Measurements from ENCODE around the gene SLC2A4RG. TPM values are rescaled to one million over a fixed set of nuclear protein-coding genes. Genes with fewer than 3 reads are reported as not detected.

SLC2A4RG gene
- total RNA-seq, 5 donors from 2014 or later (not counting 1 experiment from before 2014, with no cell fraction given): 110 to 173 (median 135) TPM

GRCh38 chr20:63700199-63701050 is 39.2 kb upstream of the SLC2A4RG start:
- WGBS (ENCODE audit: insufficient coverage): 95% methylated on average over 32 of the region's 43 CpGs
- ChIA-PET POLR2A (no interaction called here), CTCF (no interaction called here)
- Histone ChIP-seq H3K9me3 (no peaks in the 10 kb centered on the region), H3K4me3 (ENCODE audit: control insufficient read depth in 1 of 2, extremely low read depth in 1 of 2, low read length in 1 of 2) (no peak overlapping the region), H3K36me3 (ENCODE audit: control insufficient read depth in 2 of 2, extremely low read depth in 1 of 2, insufficient read depth in 1 of 2, low read length in 1 of 2) (peaks cover 20 to 23% of the 10 kb centered on the region in 2 donors), H3K4me1 (ENCODE audit: control insufficient read depth in 1 of 2, extremely low read depth in 1 of 2, insufficient read depth in 2 of 2, low read length in 2 of 2) (peaks cover 2 to 68% of the 10 kb centered on the region in 2 experiments), H3K27ac (ENCODE audit: low read length) (no peak overlapping the region), H3K27me3 (replicated peaks in 1 of 2; ENCODE audit: control insufficient read depth in 2 of 2, extremely low read depth in 1 of 2, insufficient read depth in 2 of 2, low read length in 1 of 2) (no peaks in the 10 kb centered on the region)
- H3K4me1 Mint-ChIP-seq: peaks cover 0 to 39% (median 13%) of the 10 kb centered on the region in 3 donors
- H3K27ac Mint-ChIP-seq: no peak overlapping the region
- ATAC-seq (replicated peaks in 1 of 4): no peak
- no peaks in the 10 kb centered on the region for H3K27me3 Mint-ChIP-seq
- no peak for DNase-seq
- H3K4me3 Mint-ChIP-seq: no peak overlapping the region
- no peaks in the 10 kb centered on the region for H3K9me3 Mint-ChIP-seq
- peaks cover 5% of the 10 kb centered on the region for H3K36me3 Mint-ChIP-seq

- ATAC-seq (replicated peaks in 1 of 4) (no peak), DNase-seq (no peak)
- 60% methylated on average over 1 of the region's 5 CpGs for WGBS (ENCODE audit: insufficient coverage)
- Histone ChIP-seq H3K4me1 (ENCODE audit: control insufficient read depth in 1 of 2, extremely low read depth in 1 of 2, insufficient read depth in 2 of 2, low read length in 2 of 2) (peaks cover 2 to 68% of the 10 kb centered on the region in 2 experiments), H3K27me3 (replicated peaks in 1 of 2; ENCODE audit: control insufficient read depth in 2 of 2, extremely low read depth in 1 of 2, insufficient read depth in 2 of 2, low read length in 1 of 2) (no peaks in the 10 kb centered on the region), H3K9me3 (no peaks in the 10 kb centered on the region), H3K4me3 (ENCODE audit: control insufficient read depth in 1 of 2, extremely low read depth in 1 of 2, low read length in 1 of 2) (no peak overlapping the region), H3K36me3 (ENCODE audit: control insufficient read depth in 2 of 2, extremely low read depth in 1 of 2, insufficient read depth in 1 of 2, low read length in 1 of 2) (peaks cover 20 to 26% of the 10 kb centered on the region in 2 donors), H3K27ac (ENCODE audit: low read length) (no peak overlapping the region)
- Mint-ChIP-seq H3K36me3 (peaks cover 5% of the 10 kb centered on the region), H3K9me3 (no peaks in the 10 kb centered on the region), H3K4me1 (peaks cover 0 to 37% (median 12%) of the 10 kb centered on the region in 3 donors), H3K27ac (peak overlapping the region in 1 of 2 donors; percentile 36), H3K27me3 (no peaks in the 10 kb centered on the region), H3K4me3 (no peak overlapping the region)
- ChIA-PET POLR2A (no interaction called here), CTCF (no interaction called here)
These were observed 38.6 kb upstream of the SLC2A4RG start for GRCh38 chr20:63701051-63701328.

GRCh38 chr20:63701329-63702035 is 38.1 kb upstream of the SLC2A4RG start:
- H3K4me1 ChIP-seq (ENCODE audit: control insufficient read depth in 1 of 2, extremely low read depth in 1 of 2, insufficient read depth in 2 of 2, low read length in 2 of 2): peaks cover 1 to 68% of the 10 kb centered on the region in 2 experiments
- H3K36me3 ChIP-seq (ENCODE audit: control insufficient read depth in 2 of 2, extremely low read depth in 1 of 2, insufficient read depth in 1 of 2, low read length in 1 of 2): peaks cover 20 to 30% of the 10 kb centered on the region in 2 donors
- H3K27ac ChIP-seq (ENCODE audit: low read length): no peak overlapping the region
- peak in 1 of 35 experiments; percentile 0 for DNase-seq
- H3K4me1 Mint-ChIP-seq: peaks cover 3 to 37% (median 11%) of the 10 kb centered on the region in 3 donors
- H3K4me3 ChIP-seq (ENCODE audit: control insufficient read depth in 1 of 2, extremely low read depth in 1 of 2, low read length in 1 of 2): no peak overlapping the region
- H3K9me3 Mint-ChIP-seq: no peaks in the 10 kb centered on the region
- no peak for ATAC-seq (replicated peaks in 1 of 4)
- H3K36me3 Mint-ChIP-seq: peaks cover 5% of the 10 kb centered on the region
- no peaks in the 10 kb centered on the region for H3K27me3 Mint-ChIP-seq
- H3K27me3 ChIP-seq (replicated peaks in 1 of 2; ENCODE audit: control insufficient read depth in 2 of 2, extremely low read depth in 1 of 2, insufficient read depth in 2 of 2, low read length in 1 of 2): no peaks in the 10 kb centered on the region
- ChIA-PET CTCF (no interaction called here), POLR2A (no interaction called here)
- 51% methylated on average over 9 of the region's 14 CpGs for WGBS (ENCODE audit: insufficient coverage)
- H3K9me3 ChIP-seq: no peaks in the 10 kb centered on the region
- no peak overlapping the region for H3K4me3 Mint-ChIP-seq
- H3K27ac Mint-ChIP-seq: peak overlapping the region in 1 of 2 donors; percentile 36

- no peaks in the 10 kb centered on the region for H3K27me3 Mint-ChIP-seq
- Histone ChIP-seq H3K27me3 (replicated peaks in 1 of 2; ENCODE audit: control insufficient read depth in 2 of 2, extremely low read depth in 1 of 2, insufficient read depth in 2 of 2, low read length in 1 of 2) (no peaks in the 10 kb centered on the region), H3K4me3 (ENCODE audit: control insufficient read depth in 1 of 2, extremely low read depth in 1 of 2, low read length in 1 of 2) (no peak overlapping the region), H3K36me3 (ENCODE audit: control insufficient read depth in 2 of 2, extremely low read depth in 1 of 2, insufficient read depth in 1 of 2, low read length in 1 of 2) (peaks cover 20 to 30% of the 10 kb centered on the region in 2 donors), H3K9me3 (no peaks in the 10 kb centered on the region), H3K27ac (ENCODE audit: low read length) (no peak overlapping the region), H3K4me1 (ENCODE audit: control insufficient read depth in 1 of 2, extremely low read depth in 1 of 2, insufficient read depth in 2 of 2, low read length in 2 of 2) (peaks cover 0 to 68% of the 10 kb centered on the region in 2 experiments)
- ATAC-seq (replicated peaks in 1 of 4): no peak
- no peaks in the 10 kb centered on the region for H3K9me3 Mint-ChIP-seq
- peaks cover 9 to 41% (median 15%) of the 10 kb centered on the region in 3 donors for H3K4me1 Mint-ChIP-seq
- no peak overlapping the region for H3K4me3 Mint-ChIP-seq
- H3K36me3 Mint-ChIP-seq: peaks cover 9% of the 10 kb centered on the region
- 97% methylated on average over 13 of the region's 16 CpGs for WGBS (ENCODE audit: insufficient coverage)
- peak in 1 of 35 experiments; percentile 0 for DNase-seq
- POLR2A ChIA-PET: no interaction called here
- CTCF ChIA-PET: no interaction called here
- no peak overlapping the region for H3K27ac Mint-ChIP-seq
These were observed 37.4 kb upstream of the SLC2A4RG start for GRCh38 chr20:63702036-63702665.

- H3K9me3 ChIP-seq: no peaks in the 10 kb centered on the region
- H3K4me1 ChIP-seq (ENCODE audit: control insufficient read depth in 1 of 2, extremely low read depth in 1 of 2, insufficient read depth in 2 of 2, low read length in 2 of 2): peaks cover 0 to 62% of the 10 kb centered on the region in 2 experiments
- no peak overlapping the region for H3K27ac ChIP-seq (ENCODE audit: low read length)
- no peak overlapping the region for H3K4me3 ChIP-seq (ENCODE audit: control insufficient read depth in 1 of 2, extremely low read depth in 1 of 2, low read length in 1 of 2)
- Mint-ChIP-seq H3K4me1 (peaks cover 9 to 37% (median 13%) of the 10 kb centered on the region in 3 donors), H3K9me3 (no peaks in the 10 kb centered on the region), H3K27ac (no peak overlapping the region), H3K27me3 (no peaks in the 10 kb centered on the region), H3K4me3 (no peak overlapping the region), H3K36me3 (peaks cover 9% of the 10 kb centered on the region)
- ATAC-seq (replicated peaks in 1 of 4): no peak
- peaks cover 20 to 30% of the 10 kb centered on the region in 2 donors for H3K36me3 ChIP-seq (ENCODE audit: control insufficient read depth in 2 of 2, extremely low read depth in 1 of 2, insufficient read depth in 1 of 2, low read length in 1 of 2)
- POLR2A ChIA-PET: no interaction called here
- CTCF ChIA-PET: interaction anchor here in 1 of 2 donors (0.5 to 0.6 kb wide), 2 partner anchors 364 to 400 kb away, joined by 4 read pairs; no protein-coding TSS in a partner anchor
- no peaks in the 10 kb centered on the region for H3K27me3 ChIP-seq (replicated peaks in 1 of 2; ENCODE audit: control insufficient read depth in 2 of 2, extremely low read depth in 1 of 2, insufficient read depth in 2 of 2, low read length in 1 of 2)
- 93% methylated on average over 12 of the region's 13 CpGs for WGBS (ENCODE audit: insufficient coverage)
- peak in 1 of 35 experiments; percentile 0 for DNase-seq
These were observed 36.7 kb upstream of the SLC2A4RG start for GRCh38 chr20:63702751-63703470.

Measured in T-cell (primary cell).